Cardiac fibroblast (primary cell): ENCODE measurements around the gene SPPL2A.
A peak's percentile ranks its signal among the peaks of the same experiment; 100 is the strongest.

Experiments used
- DNase-seq, 2 donors: peaks; one replicate each; pipeline versions ENCODE4 v3.0.0 to v3.0.0-alpha.2; 2010; ENCODE audit warnings: low read depth in 2 of 2
- H3K4me3 ChIP-seq, 2 donors: replicated peaks in 1 of 2; 1 replicate in 1 of 2; 2 replicates in 1 of 2; pipeline ENCODE4 v1.5.1; 2011; ENCODE audit warnings: low read depth in 2 of 2, low read length in 2 of 2, mild to moderate bottlenecking in 2 of 2, moderate library complexity in 1 of 2
- TF ChIP-seq, protein P1 (sequence below): IDR thresholded peaks from one replicate; pipeline ENCODE4 v1.5.1; 2011; ENCODE audit warnings: low read depth, mild to moderate bottlenecking, low read length, inconsistent platforms

SPPL2A gene

DNA sequence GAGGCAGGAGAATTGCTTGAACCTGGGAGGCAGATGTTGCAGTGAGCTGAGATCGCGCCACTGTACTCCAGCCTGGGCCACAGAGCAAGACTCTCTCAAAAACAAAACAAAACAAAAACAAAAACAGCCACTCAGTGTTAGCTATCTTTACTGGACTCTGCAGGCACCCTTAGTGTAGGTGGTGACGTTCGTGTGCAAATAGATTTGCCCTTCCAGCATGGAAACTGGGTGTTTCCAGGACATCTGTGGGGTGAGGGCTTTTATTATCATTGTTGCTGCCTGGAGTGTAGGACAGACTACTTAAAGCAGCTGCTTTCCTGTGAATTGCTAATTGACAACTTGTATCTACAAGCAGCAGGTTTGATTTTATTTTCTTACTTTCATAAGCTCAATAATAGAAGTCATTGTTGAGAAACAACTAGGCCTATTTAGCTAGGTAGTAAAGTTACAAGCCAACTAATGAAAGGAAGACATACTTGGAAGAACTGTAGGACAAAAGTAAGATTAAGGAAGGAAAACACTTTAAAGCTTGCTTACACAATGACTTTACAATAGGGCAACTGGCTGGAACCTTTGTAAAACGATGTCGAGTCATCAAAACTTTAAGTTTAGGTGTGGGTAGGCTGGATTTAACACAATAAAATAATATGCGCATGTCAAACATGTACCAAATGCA is 25.4 kb upstream of the SPPL2A start:
- H3K4me3 ChIP-seq: no peak overlapping the region
- TF ChIP-seq, protein P1, sequence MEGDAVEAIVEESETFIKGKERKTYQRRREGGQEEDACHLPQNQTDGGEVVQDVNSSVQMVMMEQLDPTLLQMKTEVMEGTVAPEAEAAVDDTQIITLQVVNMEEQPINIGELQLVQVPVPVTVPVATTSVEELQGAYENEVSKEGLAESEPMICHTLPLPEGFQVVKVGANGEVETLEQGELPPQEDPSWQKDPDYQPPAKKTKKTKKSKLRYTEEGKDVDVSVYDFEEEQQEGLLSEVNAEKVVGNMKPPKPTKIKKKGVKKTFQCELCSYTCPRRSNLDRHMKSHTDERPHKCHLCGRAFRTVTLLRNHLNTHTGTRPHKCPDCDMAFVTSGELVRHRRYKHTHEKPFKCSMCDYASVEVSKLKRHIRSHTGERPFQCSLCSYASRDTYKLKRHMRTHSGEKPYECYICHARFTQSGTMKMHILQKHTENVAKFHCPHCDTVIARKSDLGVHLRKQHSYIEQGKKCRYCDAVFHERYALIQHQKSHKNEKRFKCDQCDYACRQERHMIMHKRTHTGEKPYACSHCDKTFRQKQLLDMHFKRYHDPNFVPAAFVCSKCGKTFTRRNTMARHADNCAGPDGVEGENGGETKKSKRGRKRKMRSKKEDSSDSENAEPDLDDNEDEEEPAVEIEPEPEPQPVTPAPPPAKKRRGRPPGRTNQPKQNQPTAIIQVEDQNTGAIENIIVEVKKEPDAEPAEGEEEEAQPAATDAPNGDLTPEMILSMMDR: no peak
- DNase-seq: no peak

DNA sequence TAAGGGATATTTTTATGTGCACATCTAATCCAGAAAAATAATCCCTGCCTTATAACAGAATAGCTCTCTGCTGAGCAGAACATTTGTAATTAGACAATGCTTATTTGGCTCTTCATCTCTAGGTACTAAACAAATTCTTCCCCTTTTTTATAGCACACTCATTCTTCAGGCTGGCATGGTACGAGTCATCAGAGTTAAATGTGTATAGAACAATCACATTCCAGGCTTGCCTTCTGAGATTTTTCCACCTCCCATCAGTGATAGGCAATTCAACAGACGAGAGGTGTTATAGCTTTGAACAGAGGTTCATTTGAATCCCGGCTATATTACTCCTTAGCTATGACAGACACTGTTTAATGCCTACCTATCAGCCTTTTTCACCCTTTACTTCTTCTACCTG is 21.4 kb upstream of the SPPL2A start:
- TF ChIP-seq, protein P1: no peak
- no peak for DNase-seq
- no peak overlapping the region for H3K4me3 ChIP-seq

DNA sequence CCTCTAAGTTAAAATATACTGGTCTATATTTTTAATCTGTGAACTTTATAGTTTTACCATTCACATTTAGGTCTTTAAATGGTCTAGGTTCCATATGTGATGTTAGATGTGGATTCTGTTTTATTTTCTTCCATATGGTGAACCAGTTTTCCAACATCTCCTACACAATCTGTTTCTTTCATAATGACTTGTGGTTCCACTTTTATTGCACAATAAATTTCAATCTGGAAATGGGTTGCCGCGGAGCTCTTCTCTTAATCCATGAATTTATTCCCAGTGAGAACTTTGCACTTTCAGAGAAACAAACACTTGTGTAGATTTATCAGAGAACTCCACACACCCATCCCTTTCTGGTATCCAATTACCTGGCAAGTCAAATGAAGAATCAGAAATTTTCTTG is 20.9 kb upstream of the SPPL2A start:
- H3K4me3 ChIP-seq: no peak overlapping the region
- TF ChIP-seq, protein P1: no peak
- DNase-seq: no peak

DNA sequence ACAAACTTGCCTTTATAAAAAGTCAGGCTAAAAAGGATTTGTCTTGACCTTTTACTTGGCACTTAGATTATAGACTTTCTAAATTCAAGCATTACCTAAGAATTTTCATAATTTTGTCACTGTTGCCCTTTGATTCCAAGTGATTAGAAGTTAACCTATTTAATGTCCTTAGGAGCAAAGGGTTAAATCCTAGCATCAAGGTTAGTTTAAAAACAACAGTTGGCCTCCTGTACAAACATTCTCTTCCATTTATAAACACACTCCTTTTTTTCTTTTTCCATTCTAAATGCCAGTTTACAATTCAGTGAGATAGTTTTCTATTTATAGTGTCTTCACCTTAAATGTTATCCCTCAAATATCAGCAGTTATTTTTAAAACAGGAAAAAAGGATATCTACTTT is 18.4 kb upstream of the SPPL2A start:
- TF ChIP-seq, protein P1: no peak
- no peak overlapping the region for H3K4me3 ChIP-seq
- no peak for DNase-seq

DNA sequence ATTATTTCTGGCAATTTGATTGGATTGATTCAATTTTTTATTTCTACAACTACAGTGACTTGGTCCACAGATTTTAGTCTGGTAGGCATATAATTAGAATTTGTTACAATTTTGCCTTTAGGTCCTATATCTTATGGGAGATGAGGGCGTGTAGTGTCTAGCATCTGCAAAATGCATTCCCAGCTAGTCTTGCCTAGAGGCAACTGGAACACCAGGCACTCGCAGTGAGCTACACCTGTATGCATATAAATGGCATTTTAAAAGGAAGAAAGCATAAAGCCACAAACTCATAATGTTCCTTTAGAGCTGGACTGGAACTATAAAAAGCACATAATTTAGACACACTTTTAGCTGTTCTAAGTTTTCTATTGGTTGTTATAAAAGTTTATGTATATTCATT is 17.9 kb upstream of the SPPL2A start:
- no peak overlapping the region for H3K4me3 ChIP-seq
- TF ChIP-seq, protein P1: no peak
- DNase-seq: no peak

DNA sequence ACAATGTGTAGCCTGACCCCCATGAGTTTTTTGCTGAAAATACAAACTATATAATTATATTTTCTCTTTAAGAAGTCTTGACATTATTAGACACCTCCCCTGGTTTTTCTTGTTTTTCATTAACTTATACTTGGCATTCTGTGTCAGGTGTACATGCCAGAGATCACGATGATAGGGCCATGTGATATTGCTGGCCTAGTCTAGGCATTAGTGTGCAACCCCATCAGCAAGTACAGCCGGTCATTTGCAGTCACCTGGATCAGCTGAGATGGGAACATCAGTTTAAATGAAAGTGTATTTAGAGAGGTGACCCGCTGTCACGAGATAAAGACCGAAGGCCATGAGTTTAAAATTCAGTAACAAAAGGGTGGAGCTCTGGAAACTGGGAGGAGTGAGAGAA is 12.6 kb upstream of the SPPL2A start:
- no peak overlapping the region for H3K4me3 ChIP-seq
- no peak for DNase-seq
- TF ChIP-seq, protein P1: no peak

DNA sequence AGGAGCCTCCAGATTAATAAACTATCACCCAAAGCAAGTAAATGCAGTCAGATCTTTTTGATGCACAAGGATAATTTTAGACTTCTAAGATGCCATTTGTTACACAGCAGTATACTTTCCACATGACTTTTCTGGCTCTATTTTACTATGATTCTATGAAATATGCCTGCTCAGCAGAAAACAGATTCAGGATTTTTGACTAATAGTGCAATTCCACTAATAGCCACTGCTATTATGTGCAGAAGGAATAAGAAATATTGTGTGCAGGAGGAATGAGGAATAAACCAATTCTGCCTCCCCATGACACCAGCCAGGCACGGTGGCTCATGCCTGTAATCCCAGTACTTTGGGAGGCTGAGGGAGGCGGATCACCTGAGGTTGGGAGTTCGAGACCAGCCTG is 11.5 kb upstream of the SPPL2A start:
- no peak overlapping the region for H3K4me3 ChIP-seq
- TF ChIP-seq, protein P1: peak; percentile 5
- DNase-seq: no peak
